ENCODE results near the gene POLA1.
"Not testable (repeated sequence)": the region's sequence is repeated elsewhere in the genome, so short reads cannot be mapped to it uniquely, and the experiment has no call there.

The POLA1 gene

DNA sequence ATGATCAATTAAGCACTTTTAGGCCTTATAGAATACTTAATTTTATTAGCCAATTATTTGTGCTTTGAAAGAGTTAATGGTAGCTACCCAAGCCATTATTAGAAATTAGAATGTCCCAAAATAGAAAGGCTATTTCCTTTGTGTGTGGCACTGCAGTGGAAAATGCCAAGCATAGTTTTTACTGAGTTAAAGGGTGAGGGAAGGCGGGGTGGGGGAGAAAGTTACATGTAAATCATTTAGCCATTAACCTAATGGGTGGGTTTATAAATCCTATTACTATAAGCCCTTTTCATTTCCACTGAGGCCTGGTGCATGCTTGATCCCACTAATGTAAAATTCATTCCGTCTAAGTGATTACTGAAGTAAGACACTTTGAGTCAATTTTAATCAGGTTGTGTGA, 105.8 kb downstream of the POLA1 start:
- DNase-seq (ENCODE audit: insufficient read length, low spot score): no peak
- FAIRE-seq: no peak
- TF ChIP-seq POLR2A (IDR thresholded peaks at IDR 0.05; ENCODE audit: low read depth, low read length): no peak

DNA sequence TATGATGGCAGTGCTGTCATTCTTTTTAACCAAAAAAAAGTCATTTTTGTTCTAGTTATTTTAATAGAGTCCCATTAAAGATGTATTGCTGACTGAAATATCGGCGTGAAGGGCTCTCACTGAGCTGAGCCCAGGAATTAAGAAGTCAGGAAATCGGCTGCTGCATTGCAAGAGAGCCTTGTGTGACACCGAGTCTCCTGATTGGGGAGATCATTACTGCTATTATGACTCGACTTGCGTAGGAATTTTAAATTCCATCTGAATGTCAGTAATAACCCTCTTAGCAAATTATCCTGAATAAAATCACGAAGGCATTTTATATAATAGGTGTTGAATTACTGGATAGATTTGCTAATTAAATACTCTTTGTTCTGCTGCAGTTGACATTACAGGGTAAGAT, 111.5 kb downstream of the POLA1 start:
- DNase-seq (ENCODE audit: insufficient read length, low spot score): no peak
- FAIRE-seq: no peak
- TF ChIP-seq POLR2A (IDR thresholded peaks at IDR 0.05; ENCODE audit: low read depth, low read length): no peak

DNA sequence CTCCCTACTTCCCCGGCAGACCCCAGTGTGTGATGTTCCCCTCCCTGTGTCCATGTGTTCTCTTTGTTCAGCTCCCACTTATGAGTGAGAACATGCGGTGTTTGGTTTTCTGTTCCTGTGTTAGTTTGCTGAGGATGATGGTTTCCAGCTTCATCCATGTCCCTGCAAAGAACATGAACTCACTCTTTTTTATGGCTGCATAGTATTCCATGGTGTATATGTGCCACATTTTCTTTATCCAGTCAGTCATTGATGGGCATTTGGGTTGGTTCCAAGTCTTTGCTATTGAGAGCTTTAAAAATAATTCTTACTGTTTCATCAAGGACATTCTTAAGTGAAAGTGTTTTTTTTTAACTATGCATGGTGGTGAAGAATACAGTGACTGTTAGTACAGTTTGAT, 126.1 kb downstream of the POLA1 start:
- not testable (repeated sequence) for FAIRE-seq; DNase-seq (ENCODE audit: insufficient read length, low spot score)

DNA sequence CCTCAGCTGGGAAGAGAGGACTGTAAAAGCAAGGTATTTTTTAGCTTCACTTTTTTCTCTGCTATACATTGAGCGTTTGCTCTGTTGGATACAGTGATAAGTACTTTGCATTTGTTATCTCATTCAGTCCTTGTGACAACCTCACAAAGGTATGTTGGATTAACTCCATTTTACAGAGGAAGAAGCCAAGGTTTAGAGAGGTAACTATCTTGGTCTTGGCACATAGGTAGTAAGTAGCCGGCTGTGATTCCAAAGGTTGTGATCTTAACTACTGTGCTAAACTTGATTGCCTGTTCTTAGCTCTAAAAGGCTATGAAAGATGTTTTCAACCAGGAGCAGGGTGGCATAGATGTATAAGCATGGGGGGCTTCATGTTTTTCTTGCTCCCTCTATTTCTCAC, 134.4 kb downstream of the POLA1 start:
- FAIRE-seq: no peak
- no peak for TF ChIP-seq POLR2A (IDR thresholded peaks at IDR 0.05; ENCODE audit: low read depth, low read length)
- no peak for DNase-seq (ENCODE audit: insufficient read length, low spot score)

DNA sequence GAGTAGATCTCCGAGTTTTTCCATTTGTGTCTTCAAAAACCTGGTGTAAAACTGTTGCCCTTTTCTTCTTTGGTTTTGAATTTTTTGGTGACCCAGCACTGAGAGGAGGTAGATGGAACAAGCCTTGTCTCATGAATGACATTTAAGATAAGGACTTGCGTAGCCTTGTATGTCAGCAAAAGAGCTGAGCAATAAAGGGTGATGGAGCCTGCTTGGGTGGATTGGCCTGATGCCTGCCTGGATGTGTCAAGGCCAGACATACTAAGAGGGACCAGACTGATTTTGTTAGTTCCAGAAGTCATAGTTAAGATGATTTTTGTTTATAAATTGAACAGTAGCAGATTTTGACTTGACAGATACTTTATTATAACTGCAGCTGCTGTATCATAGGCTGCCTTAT, 134.9 kb downstream of the POLA1 start:
- FAIRE-seq (no peak), DNase-seq (ENCODE audit: insufficient read length, low spot score) (no peak)
- no peak for TF ChIP-seq POLR2A (IDR thresholded peaks at IDR 0.05; ENCODE audit: low read depth, low read length)

DNA sequence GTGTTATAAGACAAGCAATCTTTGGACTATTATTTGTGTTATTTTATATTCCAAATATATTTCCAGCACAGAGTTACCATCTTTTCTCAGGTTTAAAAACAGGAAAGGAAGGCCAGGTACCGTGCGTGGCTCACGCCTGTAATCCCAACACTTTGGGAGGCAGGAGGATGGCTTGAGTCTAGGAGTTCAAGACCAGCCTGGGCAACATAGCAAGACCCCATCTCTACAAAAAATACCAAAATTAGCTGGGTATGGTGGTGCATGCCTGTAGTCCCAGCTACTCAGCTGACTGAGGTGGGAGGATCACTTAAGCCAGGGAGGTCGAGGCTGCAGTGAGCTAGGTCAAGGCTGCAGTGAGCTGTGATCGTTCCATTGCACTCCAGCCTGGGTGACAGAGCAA, 140.0 kb downstream of the POLA1 start:
- FAIRE-seq (no peak), DNase-seq (ENCODE audit: insufficient read length, low spot score) (no peak)
- TF ChIP-seq POLR2A (IDR thresholded peaks at IDR 0.05; ENCODE audit: low read depth, low read length): no peak

DNA sequence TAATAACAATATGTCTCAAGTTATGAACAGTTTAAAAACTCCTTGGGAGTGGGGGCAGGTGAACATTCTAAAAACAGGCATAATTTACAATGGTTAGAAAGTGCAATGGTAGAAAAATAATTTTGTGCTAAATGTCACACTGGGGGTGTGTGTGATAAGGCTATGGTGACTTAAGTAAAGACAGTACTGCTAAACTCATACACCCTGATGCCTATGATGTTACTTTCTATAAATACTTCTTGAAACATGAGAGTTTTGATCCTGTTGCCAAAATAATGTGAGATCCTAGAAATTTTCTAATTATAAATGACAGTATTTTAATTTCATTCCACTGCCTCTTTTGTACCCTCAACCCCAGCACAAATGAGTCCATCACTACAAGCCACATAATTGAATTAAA, 144.2 kb downstream of the POLA1 start:
- no peak for FAIRE-seq
- DNase-seq (ENCODE audit: insufficient read length, low spot score): no peak
- no peak for TF ChIP-seq POLR2A (IDR thresholded peaks at IDR 0.05; ENCODE audit: low read depth, low read length)

DNA sequence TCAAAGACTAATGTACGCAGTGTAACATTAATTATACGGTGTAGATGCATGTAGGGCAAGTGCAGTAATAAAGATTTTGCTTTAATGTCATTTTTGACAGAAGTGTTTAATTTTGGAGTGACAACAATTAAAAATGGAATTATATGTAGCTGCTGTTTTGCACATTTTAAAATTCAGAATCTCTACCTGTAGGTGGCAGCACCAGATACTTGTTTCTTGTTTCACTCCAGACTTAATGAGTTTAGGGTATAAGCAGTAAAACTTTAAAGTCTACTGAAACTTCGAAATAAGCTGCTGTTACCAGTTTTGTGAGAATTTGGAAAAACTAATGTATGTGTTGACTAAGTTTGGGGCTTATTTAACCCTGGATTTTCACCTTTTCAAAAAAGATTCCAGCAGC, 144.9 kb downstream of the POLA1 start:
- DNase-seq (ENCODE audit: insufficient read length, low spot score) (no peak), FAIRE-seq (no peak)
- TF ChIP-seq POLR2A (IDR thresholded peaks at IDR 0.05; ENCODE audit: low read depth, low read length): no peak

DNA sequence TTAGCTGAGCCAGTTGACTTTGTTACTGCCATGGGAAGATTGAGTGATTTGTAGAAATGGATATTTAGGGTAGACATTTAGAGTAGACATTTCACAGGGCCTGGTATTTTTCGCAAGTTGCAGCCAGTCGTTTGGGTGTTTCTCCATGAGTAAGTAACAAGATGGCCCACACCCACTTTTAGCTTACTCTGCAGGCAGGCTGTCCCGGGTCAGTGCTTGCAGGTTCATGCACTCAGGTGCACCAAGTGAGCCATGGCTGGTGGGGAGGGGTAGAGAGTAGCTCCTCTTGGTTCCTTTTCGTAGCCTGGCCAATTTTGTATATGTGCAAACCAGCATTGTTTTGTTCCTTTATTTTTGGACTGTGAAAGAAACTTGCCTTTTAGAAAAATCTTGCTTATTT, 145.6 kb downstream of the POLA1 start:
- no peak for TF ChIP-seq POLR2A (IDR thresholded peaks at IDR 0.05; ENCODE audit: low read depth, low read length)
- no peak for FAIRE-seq
- DNase-seq (ENCODE audit: insufficient read length, low spot score): no peak

DNA sequence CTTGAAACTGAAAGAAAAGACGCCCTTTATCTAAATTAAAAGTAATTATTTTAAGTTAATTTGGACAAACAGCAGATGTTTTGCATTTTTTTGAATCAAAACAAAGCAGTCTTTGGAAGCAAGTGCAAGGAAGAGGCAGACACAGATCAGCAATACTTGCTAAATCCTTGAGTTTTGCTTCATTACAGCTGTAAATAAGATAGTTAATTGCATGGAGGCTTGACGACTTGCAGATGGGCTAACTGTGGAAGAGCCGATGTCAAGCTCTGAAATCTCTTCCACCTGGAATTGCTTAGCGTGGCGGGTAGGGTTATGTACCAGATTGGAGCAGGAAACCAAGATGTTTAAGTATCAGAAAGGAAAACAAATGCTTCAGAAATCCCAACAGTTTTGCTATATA, 148.8 kb downstream of the POLA1 start:
- no peak for FAIRE-seq

DNA sequence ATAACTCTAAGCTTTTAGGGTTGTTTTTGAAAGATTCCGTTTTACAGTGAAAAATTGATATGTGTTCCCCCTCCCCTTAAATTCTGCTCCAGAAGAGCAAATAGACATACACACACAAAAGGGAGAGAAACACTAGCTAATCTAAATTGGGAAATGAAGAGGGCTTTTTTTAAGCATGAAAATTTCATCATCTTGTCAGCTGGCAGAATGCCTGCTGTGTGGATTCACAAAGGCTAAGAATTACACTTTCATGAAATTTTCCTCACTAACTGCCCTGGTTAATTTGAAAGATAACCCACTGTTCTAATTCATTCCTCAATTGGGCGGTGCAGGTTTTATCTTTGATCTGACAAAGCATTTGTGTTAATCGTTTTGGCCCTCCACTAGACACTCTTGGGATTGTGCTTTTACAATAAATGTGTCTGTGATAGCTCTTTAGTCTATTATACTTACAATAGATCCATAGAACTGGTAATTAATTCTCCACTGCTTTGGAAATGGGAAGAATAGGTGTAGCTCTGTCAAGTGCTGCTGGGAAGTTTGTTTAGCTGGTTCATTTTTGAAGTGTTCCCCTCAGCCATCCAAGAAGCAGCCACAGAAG, 152.9 kb downstream of the POLA1 start:
- no peak for TF ChIP-seq POLR2A (IDR thresholded peaks at IDR 0.05; ENCODE audit: low read depth, low read length)
- FAIRE-seq (no peak), DNase-seq (ENCODE audit: insufficient read length, low spot score) (no peak)

More for the DNA sequence above, 148.8 kb downstream of the POLA1 start:
- TF ChIP-seq POLR2A (IDR thresholded peaks at IDR 0.05; ENCODE audit: low read depth, low read length): no peak
- DNase-seq (ENCODE audit: insufficient read length, low spot score): no peak

DNA sequence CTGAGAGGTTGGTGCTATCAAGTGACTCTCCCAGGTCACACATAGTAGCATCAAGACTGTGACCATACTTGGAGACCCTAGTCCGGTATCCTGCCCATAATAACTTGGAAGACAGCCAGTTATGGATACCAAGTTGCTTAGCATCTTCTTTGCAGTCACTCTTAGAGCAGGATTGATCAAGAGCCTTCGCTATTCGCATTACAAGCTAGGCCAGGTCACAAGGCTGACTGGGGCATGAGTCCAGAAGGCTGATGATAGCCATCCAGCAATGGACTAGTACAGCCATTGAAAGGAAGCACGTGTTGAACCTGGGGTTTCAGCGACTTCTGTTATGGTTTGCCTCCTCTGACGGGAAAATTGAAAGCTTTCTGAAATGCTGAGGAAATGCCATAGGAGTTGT, 157.6 kb downstream of the POLA1 start:
- TF ChIP-seq POLR2A (IDR thresholded peaks at IDR 0.05; ENCODE audit: low read depth, low read length): no peak
- no peak for DNase-seq (ENCODE audit: insufficient read length, low spot score)
- FAIRE-seq: no peak

DNA sequence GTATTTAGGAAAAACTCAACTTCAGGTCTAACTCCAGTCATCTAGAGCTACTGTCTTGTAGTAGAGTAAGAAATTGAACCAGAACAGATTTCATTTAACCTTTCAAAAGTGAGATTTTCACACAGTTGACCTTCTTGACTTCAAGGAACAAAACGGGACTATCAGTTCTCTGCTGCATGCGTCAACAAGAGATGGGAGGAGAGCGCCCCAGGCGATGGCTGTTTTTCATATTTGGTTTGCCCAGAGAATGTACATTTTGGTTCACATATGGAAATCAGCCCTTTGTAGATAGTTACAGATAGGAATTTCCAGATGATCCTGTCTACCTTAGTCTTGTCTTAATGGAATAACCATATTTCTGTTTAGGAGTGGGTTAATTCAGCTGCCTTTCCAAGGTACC, 158.1 kb downstream of the POLA1 start:
- no peak for DNase-seq (ENCODE audit: insufficient read length, low spot score)
- TF ChIP-seq POLR2A (IDR thresholded peaks at IDR 0.05; ENCODE audit: low read depth, low read length): no peak
- no peak for FAIRE-seq

DNA sequence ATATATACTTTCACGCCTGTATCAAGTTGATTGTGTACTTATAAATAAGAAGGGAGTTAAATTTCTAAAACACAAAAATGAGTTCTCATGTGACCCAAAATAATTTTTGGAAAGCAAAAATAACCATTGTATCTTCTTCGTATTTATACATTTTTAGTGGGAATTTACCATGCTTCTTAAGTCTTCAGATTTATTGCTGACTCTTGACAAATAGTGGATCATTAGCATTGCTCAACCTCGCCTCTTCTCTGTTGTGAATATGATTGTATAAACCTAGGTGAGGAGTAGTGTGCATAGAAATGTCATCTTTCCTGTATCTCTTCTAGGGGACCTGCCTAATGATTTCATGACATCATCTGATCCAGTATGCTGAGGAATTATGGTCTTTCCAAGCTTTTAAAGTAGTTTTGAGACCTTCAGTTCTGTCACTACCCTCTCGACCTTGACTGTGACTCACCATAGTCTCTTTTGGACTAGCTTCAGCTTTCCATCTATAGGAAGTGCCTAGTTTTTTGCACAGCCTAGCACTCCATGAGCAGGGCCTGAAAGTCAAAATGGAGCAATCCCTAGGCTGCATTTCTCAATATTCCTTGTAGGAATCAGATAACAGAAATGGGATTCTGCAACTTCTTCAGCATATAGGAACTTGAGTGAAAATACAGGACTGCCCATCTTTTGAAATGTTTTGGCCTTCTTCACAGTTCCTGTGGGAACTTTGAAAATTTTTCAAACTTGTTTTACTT, 164.5 kb downstream of the POLA1 start:
- DNase-seq (ENCODE audit: insufficient read length, low spot score): no peak
- FAIRE-seq: no peak
- no peak for TF ChIP-seq POLR2A (IDR thresholded peaks at IDR 0.05; ENCODE audit: low read depth, low read length)

DNA sequence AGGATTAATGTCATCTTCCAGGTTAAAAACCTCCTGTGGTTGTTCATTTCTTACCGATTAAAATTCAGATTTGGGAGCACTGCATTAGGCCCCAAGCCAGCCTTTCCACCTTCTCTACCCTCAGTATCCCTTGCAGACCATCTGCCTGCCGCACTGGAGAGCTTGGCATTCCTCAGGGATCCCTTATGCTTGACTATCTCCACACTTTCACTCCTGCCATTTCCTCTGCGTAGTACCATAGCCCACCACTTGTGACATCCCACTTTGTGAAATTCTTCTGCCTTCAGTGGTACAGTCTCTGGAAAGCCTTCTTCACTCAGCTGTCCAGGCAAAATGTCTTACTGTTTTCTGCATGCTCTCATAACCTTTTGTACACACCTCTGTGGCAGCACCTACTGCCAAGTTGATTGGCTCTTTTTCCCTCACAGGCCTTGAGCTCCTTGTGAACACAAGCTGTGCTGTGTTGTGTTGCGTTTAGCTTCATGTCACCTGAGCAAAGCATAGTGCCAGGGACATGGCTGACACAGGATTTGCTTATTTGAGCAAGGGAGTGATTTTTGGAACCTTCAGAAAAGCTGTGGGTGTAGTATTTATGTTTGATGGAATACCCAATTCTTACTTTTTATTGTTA, 165.6 kb downstream of the POLA1 start:
- FAIRE-seq: no peak

More for the DNA sequence above, 165.6 kb downstream of the POLA1 start:
- no peak for DNase-seq (ENCODE audit: insufficient read length, low spot score)
- no peak for TF ChIP-seq POLR2A (IDR thresholded peaks at IDR 0.05; ENCODE audit: low read depth, low read length)

All from H54 (cell line).